K562 (cell line): ENCODE measurements around the gene ADCY9. TPM values are rescaled to one million over a fixed set of nuclear protein-coding genes. Genes with fewer than 3 reads are reported as not detected.

ENCODE experiments used
- ATAC-seq: fragments of 200-7000 bp; cut with Tn5 transposase; 3 replicates; pipeline ENCODE4 v1.9.1; 2020; ENCODE audit warnings: moderate library complexity
- BruUV-seq: library from RNA; stranded (reverse); fragments of 400-500 nt; replicated peaks from 2 replicates; lab custom pipeline; 2021; lab: Mats Ljungman, UMichigan
- CTCF ChIA-PET: fragments of 300-600 bp; formaldehyde crosslinking; extraction: SDS; loops from one replicate; lab custom pipeline; 2021; ENCODE audit warnings: low intra/inter-chr PET ratio; lab: Yijun Ruan, JAX
- POLR2A ChIA-PET: fragments of 300-600, 350-650 bp; sonication (Branson Sonifier 250); formaldehyde crosslinking; extraction: SDS; loops from one replicate; lab custom pipeline; 2021; ENCODE audit warnings: antibody characterized with exemption, inconsistent platforms; lab: Yijun Ruan, JAX
- DNase-seq, 4 experiments: peaks; one replicate each; pipeline versions ENCODE4 v3.0.0 to v3.0.0-alpha.2; 2011 to 2018; ENCODE audit warnings: low spot score in 3 of 4, mixed read lengths in 3 of 4; ENCODE audit errors: extremely low read depth in 1 of 4
- FAIRE-seq: peaks from 2 replicates; lab custom pipeline; 2011; peaks lifted over from hg19 to GRCh38; lab: Jason Lieb, UNC
- H2AFZ ChIP-seq: 2 replicates; pipeline ENCODE4 v1.6.0; 2011; ENCODE audit warnings: low read depth, low read length, control low read depth, inconsistent platforms
- H3K27ac ChIP-seq: fragments of 200-600 bp; 3 replicates; pipeline ENCODE4 v1.8.0; 2011; ENCODE audit warnings: low read depth, mild to moderate bottlenecking, control low read depth, inconsistent platforms, low read length, moderate library complexity, mixed read lengths; ENCODE audit errors: extremely low read depth
- H3K27me3 ChIP-seq, 2 experiments: fragments of 300-600 bp in 1 of 2; 2 replicates in 1 of 2; 3 replicates in 1 of 2; pipeline versions ENCODE4 v1.6.0 to v1.8.0; 2011; ENCODE audit warnings: inconsistent platforms in 2 of 2, low read length in 2 of 2, mild to moderate bottlenecking in 1 of 2, mixed read lengths in 1 of 2, moderate library complexity in 1 of 2; ENCODE audit not compliant: control insufficient read depth in 2 of 2, insufficient read depth in 2 of 2
- H3K36me3 ChIP-seq: fragments of 300-600 bp; 3 replicates; pipeline ENCODE4 v1.8.0; 2011; ENCODE audit warnings: mild to moderate bottlenecking, low read length, inconsistent platforms; ENCODE audit not compliant: control insufficient read depth, insufficient read depth
- H3K4me1 ChIP-seq, 2 experiments: fragments of 200-600 bp in 1 of 2; replicated peaks in 1 of 2; 2 replicates in 1 of 2; 3 replicates in 1 of 2; pipeline versions ENCODE4 v1.5.1 to v1.8.0; 2011; ENCODE audit warnings: inconsistent platforms in 2 of 2, low read length in 2 of 2, mild to moderate bottlenecking in 1 of 2, mixed read lengths in 1 of 2, moderate library complexity in 1 of 2; ENCODE audit not compliant: control insufficient read depth in 2 of 2, insufficient read depth in 2 of 2
- H3K4me2 ChIP-seq: 2 replicates; pipeline ENCODE4 v1.6.1; 2011; ENCODE audit warnings: low read length, control low read depth, inconsistent platforms, mixed read lengths; ENCODE audit not compliant: insufficient read depth
- H3K4me3 ChIP-seq: fragments of 200-600 bp; sonication (generic), shearing (Covaris generic); 2 replicates; pipeline ENCODE4 v1.5.1; 2016; ENCODE audit warnings: control low read depth, inconsistent platforms
- H3K79me2 ChIP-seq: fragments of 200-600 bp; 3 replicates; pipeline ENCODE4 v1.8.0; 2011; ENCODE audit warnings: low read length, inconsistent platforms; ENCODE audit not compliant: control insufficient read depth, insufficient read depth
- H3K9ac ChIP-seq, 2 experiments: 2 replicates each; pipeline versions ENCODE4 v1.6.0 to v1.6.1; 2011; ENCODE audit warnings: low read depth in 2 of 2, low read length in 2 of 2, control low read depth in 1 of 2, inconsistent platforms in 1 of 2, mild to moderate bottlenecking in 1 of 2, mixed read lengths in 1 of 2; ENCODE audit not compliant: insufficient read depth in 1 of 2
- H3K9me1 ChIP-seq: one replicate; pipeline ENCODE4 v1.6.0; 2011; ENCODE audit warnings: inconsistent platforms, mild to moderate bottlenecking, low read length, moderate library complexity; ENCODE audit not compliant: control insufficient read depth, insufficient read depth
- H3K9me3 ChIP-seq: replicated peaks from 2 replicates; pipeline ENCODE4 v1.5.1; 2011; ENCODE audit warnings: low read depth, low read length, inconsistent platforms; ENCODE audit not compliant: control insufficient read depth, insufficient read depth
- H4K20me1 ChIP-seq: replicated peaks from 2 replicates; pipeline ENCODE4 v1.6.1; 2011; ENCODE audit warnings: low read length, inconsistent platforms, mixed read lengths; ENCODE audit not compliant: control insufficient read depth, insufficient read depth
- CAMTA2 ChIP-seq: fragments of 250-450 bp; sonication (Bioruptor Pico); conservative IDR thresholded peaks from 2 replicates; pipeline ENCODE4 v1.5.1; 2022
- ETV5 ChIP-seq: sonication (generic); formaldehyde crosslinking; IDR thresholded peaks from 2 replicates; pipeline ENCODE4 v1.4.0; 2020; ENCODE audit warnings: low read depth, mild to moderate bottlenecking, missing genetic modification reagents
- FOXA1 ChIP-seq: fragments of 450-650 bp; IDR thresholded peaks from 2 replicates; pipeline ENCODE4 v1.6.1; 2016; ENCODE audit warnings: mild to moderate bottlenecking, borderline replicate concordance
- GABPB2 ChIP-seq: fragments of 250-450 bp; sonication (Bioruptor Pico); conservative IDR thresholded peaks from 2 replicates; pipeline ENCODE4 v1.5.1; 2021; ENCODE audit warnings: mild to moderate bottlenecking
- HNRNPLL ChIP-seq: fragments of 200-400 bp; formaldehyde crosslinking; IDR thresholded peaks from 2 replicates; pipeline ENCODE4 v1.6.1; 2017; ENCODE audit warnings: low read length, low read depth, mild to moderate bottlenecking; ENCODE audit not compliant: poor library complexity, severe bottlenecking
- MBD2 ChIP-seq: sonication (generic); IDR thresholded peaks from 2 replicates; pipeline ENCODE4 v1.6.1; 2016; ENCODE audit warnings: low read depth, borderline replicate concordance
- POLR2H ChIP-seq: IDR thresholded peaks from 2 replicates; pipeline ENCODE4 v1.6.1; 2016; ENCODE audit warnings: missing genetic modification characterization, low read depth, mild to moderate bottlenecking, control low read depth, missing compliant biosample characterization, moderate library complexity
- RFX5 ChIP-seq: IDR thresholded peaks from 2 replicates; pipeline ENCODE4 v1.6.1; 2011; ENCODE audit warnings: low read depth, mild to moderate bottlenecking, improper control_type of control experiment, low read length
- VEZF1 ChIP-seq: fragments of 200-800 bp; sonication (Bioruptor generic); IDR thresholded peaks from 2 replicates; pipeline ENCODE4 v1.6.1; 2017; ENCODE audit warnings: missing genetic modification characterization, missing compliant biosample characterization
- ZNF174 ChIP-seq: fragments of 250-450 bp; sonication (Bioruptor Pico); IDR thresholded peaks from 2 replicates; pipeline ENCODE4 v1.4.0; 2020; ENCODE audit warnings: mild to moderate bottlenecking
- WGBS: fragments of 100-300 bp; shearing (Covaris generic); methylation state at CpG from one replicate; pipeline ENCODE4 v1.1.6; 2016; ENCODE audit warnings: low coverage, mixed read lengths; ENCODE audit not compliant: insufficient coverage; ENCODE audit errors: missing lambda C conversion rate; 5-methylcytosine and 5-hydroxymethylcytosine counted together
- in situ Hi-C: fragments of 300-500 bp; cut with MboI; formaldehyde crosslinking; loops from 4 replicates; pipeline ENCODE4 v1.15.0; 2018; ENCODE audit warnings: inconsistent platforms, mixed read lengths
- intact Hi-C: fragments of 100-400 bp; cut with micrococcal nuclease; formaldehyde crosslinking; loops from 2 replicates; pipeline ENCODE4 v1.14.2; 2022
- polyA plus RNA-seq, 8 experiments: library from polyadenylated mRNA; depleted of rRNA in 4 of 8; stranded (reverse) in 5 of 8; unstranded in 3 of 8; fragments of >200 nt; fragmentation: Nextera tagmentation in 2 of 8; fragmentation: Illumina TruSeq in 1 of 8; extraction: Ambion mirVana in 2 of 8; extraction: Trizol in 1 of 8; gene quantifications; 2 replicates each; pipeline versions ENCODE4 v1.2.1 to v1.2.3, GENCODE V29; 2011 to 2014; ENCODE audit warnings: inconsistent platforms in 1 of 8, missing spikeins in 1 of 8
- total RNA-seq, 7 experiments: library from RNA; depleted of rRNA in 6 of 7; stranded (reverse); fragments of >200 nt in 6 of 7; fragmentation: Illumina TruSeq in 2 of 7; extraction: Trizol in 2 of 7; gene quantifications; 2 replicates each; pipeline versions ENCODE4 v1.2.1 to v1.2.3, GENCODE V29; 2011 to 2021; ENCODE audit warnings: low replicate concordance in 1 of 7
- TF ChIP-seq, protein P1 (sequence below), 2 experiments: fragments of 450-650 bp; IDR thresholded peaks; 2 replicates each; pipeline ENCODE4 v1.6.1; 2018; ENCODE audit warnings: mild to moderate bottlenecking in 2 of 2, low read depth in 1 of 2; ENCODE audit not compliant: partially characterized antibody in 2 of 2
- TF ChIP-seq, protein P2 (sequence below), 2 experiments: IDR thresholded peaks; 2 replicates each; pipeline ENCODE4 v1.6.1; 2011; ENCODE audit warnings: borderline replicate concordance in 1 of 2, control low read depth in 1 of 2, low read depth in 1 of 2, low read length in 1 of 2, mild to moderate bottlenecking in 1 of 2, mixed read lengths in 1 of 2, moderate library complexity in 1 of 2; ENCODE audit not compliant: insufficient read depth in 1 of 2, insufficient read length in 1 of 2, poor library complexity in 1 of 2, severe bottlenecking in 1 of 2; ENCODE audit errors: extremely low read depth in 1 of 2
- TF ChIP-seq, protein P3 (sequence below): sonication (generic); formaldehyde crosslinking; IDR thresholded peaks from 2 replicates; pipeline ENCODE4 v1.8.0; 2022; ENCODE audit warnings: mild to moderate bottlenecking, missing genetic modification reagents

Gene ADCY9
- total and polyA plus RNA-seq, 9 of the 15 experiments (the other 6 are each of a cell fraction or from before 2014, with no cell fraction given), result 0.03 to 0.29 (median 0.17) TPM

DNA sequence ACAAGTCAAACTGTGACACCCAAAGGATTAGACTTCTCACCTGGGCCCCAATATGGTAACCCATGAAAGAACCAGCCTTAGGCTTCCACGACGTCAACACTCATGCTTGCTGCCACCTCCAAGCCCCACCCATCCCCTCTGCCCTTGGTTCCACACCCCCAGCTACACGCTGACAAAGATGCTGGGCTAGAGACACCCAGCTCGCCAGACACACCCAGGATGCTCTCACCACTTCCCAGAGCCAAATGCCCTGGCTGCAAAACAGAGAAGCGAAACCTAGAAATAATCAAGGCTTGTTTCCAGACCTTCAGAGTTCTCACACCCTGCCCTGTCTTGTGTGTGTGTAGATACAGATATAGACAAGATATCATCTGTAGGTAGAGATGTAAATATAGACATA is 26.0 kb upstream of the ADCY9 start:
- Histone ChIP-seq H4K20me1 (no peaks in the 10 kb centered on the region), H3K27me3 (peaks cover 4 to 43% of the 10 kb centered on the region in 2 experiments; a peak in 3 of 5 replicates), H3K4me2 (no peak overlapping the region), H3K9ac (no peak overlapping the region), H2AFZ (no peak overlapping the region), H3K79me2 (no peaks in the 10 kb centered on the region), H3K4me3 (no peak overlapping the region), H3K9me1 (no peaks in the 10 kb centered on the region), H3K36me3 (no peaks in the 10 kb centered on the region), H3K27ac (no peak overlapping the region), H3K9me3 (no peaks in the 10 kb centered on the region), H3K4me1 (no peaks in the 10 kb centered on the region)
- in situ Hi-C loops, result no loop called here
- intact Hi-C loops, result no loop called here
- no peak for ATAC-seq
- WGBS, result 5% methylated on average over 5 of the region's 5 CpGs
- DNase-seq, result no peak
- CTCF ChIA-PET, result no interaction called here
- FAIRE-seq, result no peak
- TF ChIP-seq VEZF1 (no peak), FOXA1 (no peak), CAMTA2 (CRISPR knock-in tag) (no peak), HNRNPLL (no peak), GABPB2 (CRISPR knock-in tag) (no peak), RFX5 (no peak), MBD2 (no peak), POLR2H (tag) (no peak), ZNF174 (no peak), ETV5 (CRISPR knock-in tag) (no peak)
- TF ChIP-seq, protein P1, sequence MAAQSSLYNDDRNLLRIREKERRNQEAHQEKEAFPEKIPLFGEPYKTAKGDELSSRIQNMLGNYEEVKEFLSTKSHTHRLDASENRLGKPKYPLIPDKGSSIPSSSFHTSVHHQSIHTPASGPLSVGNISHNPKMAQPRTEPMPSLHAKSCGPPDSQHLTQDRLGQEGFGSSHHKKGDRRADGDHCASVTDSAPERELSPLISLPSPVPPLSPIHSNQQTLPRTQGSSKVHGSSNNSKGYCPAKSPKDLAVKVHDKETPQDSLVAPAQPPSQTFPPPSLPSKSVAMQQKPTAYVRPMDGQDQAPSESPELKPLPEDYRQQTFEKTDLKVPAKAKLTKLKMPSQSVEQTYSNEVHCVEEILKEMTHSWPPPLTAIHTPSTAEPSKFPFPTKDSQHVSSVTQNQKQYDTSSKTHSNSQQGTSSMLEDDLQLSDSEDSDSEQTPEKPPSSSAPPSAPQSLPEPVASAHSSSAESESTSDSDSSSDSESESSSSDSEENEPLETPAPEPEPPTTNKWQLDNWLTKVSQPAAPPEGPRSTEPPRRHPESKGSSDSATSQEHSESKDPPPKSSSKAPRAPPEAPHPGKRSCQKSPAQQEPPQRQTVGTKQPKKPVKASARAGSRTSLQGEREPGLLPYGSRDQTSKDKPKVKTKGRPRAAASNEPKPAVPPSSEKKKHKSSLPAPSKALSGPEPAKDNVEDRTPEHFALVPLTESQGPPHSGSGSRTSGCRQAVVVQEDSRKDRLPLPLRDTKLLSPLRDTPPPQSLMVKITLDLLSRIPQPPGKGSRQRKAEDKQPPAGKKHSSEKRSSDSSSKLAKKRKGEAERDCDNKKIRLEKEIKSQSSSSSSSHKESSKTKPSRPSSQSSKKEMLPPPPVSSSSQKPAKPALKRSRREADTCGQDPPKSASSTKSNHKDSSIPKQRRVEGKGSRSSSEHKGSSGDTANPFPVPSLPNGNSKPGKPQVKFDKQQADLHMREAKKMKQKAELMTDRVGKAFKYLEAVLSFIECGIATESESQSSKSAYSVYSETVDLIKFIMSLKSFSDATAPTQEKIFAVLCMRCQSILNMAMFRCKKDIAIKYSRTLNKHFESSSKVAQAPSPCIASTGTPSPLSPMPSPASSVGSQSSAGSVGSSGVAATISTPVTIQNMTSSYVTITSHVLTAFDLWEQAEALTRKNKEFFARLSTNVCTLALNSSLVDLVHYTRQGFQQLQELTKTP (IDR thresholded peaks at IDR 0.05; ENCODE audit: low read depth in 1 of 2, partially characterized antibody in 2 of 2), result no peak
- TF ChIP-seq, protein P2, sequence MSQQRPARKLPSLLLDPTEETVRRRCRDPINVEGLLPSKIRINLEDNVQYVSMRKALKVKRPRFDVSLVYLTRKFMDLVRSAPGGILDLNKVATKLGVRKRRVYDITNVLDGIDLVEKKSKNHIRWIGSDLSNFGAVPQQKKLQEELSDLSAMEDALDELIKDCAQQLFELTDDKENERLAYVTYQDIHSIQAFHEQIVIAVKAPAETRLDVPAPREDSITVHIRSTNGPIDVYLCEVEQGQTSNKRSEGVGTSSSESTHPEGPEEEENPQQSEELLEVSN (IDR thresholded peaks at IDR 0.05; ENCODE audit: borderline replicate concordance in 1 of 2, extremely low read depth in 1 of 2, insufficient read depth in 1 of 2, insufficient read length in 1 of 2, low read depth in 1 of 2, low read length in 1 of 2, poor library complexity in 1 of 2, severe bottlenecking in 1 of 2), result no peak
- TF ChIP-seq, protein P3, sequence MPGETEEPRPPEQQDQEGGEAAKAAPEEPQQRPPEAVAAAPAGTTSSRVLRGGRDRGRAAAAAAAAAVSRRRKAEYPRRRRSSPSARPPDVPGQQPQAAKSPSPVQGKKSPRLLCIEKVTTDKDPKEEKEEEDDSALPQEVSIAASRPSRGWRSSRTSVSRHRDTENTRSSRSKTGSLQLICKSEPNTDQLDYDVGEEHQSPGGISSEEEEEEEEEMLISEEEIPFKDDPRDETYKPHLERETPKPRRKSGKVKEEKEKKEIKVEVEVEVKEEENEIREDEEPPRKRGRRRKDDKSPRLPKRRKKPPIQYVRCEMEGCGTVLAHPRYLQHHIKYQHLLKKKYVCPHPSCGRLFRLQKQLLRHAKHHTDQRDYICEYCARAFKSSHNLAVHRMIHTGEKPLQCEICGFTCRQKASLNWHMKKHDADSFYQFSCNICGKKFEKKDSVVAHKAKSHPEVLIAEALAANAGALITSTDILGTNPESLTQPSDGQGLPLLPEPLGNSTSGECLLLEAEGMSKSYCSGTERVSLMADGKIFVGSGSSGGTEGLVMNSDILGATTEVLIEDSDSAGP (CRISPR knock-in tag), result no peak
- no TSS peak for BruUV-seq
- POLR2A ChIA-PET, result no interaction called here
